ENCODE measurements around the gene FAM135A.

Gene FAM135A

GRCh38 chr6:70413114-70413991 lies at the start of gene FAM135A:
Gene FAM135A, plus strand, starts transcription at chr6:70413508. Its CDS starts 14,835 bp downstream, at chr6:70428343.
- H3K9ac ChIP-seq (ENCODE audit: low read length in 5 of 5), result peak within 1 kb of the TSS; percentile 79 to 95 (median 83)
- peaks cover 0 to 7% (median under 1%) of the 10 kb centered on the region in 5 donors for H3K36me3 ChIP-seq (ENCODE audit: control insufficient read depth in 5 of 5, insufficient read depth in 5 of 5, low read length in 5 of 5)
- peak within 1 kb of the TSS; percentile 77 to 99 (median 99) for H3K4me3 ChIP-seq (ENCODE audit: low read depth in 1 of 5, low read length in 5 of 5)
- H3K27ac ChIP-seq (ENCODE audit: low read depth, low read length), result peak within 1 kb of the TSS; percentile 65
- H3K4me1 ChIP-seq (ENCODE audit: control insufficient read depth in 5 of 5, insufficient read depth in 5 of 5, low read length in 5 of 5), result peaks cover 0 to 20% (median 17%) of the 10 kb centered on the region in 5 donors
- H3K27me3 ChIP-seq (ENCODE audit: control insufficient read depth in 5 of 5, insufficient read depth in 4 of 5, low read length in 5 of 5), result no peaks in the 10 kb centered on the region
- H3K9me3 ChIP-seq (ENCODE audit: control insufficient read depth in 5 of 5, low read length in 5 of 5), result no peaks in the 10 kb centered on the region

- no peak overlapping the region for H3K4me3 ChIP-seq (ENCODE audit: low read depth in 1 of 5, low read length in 5 of 5)
- peaks cover 0 to 3% (median 0%) of the 10 kb centered on the region in 5 donors for H3K27me3 ChIP-seq (ENCODE audit: control insufficient read depth in 5 of 5, insufficient read depth in 4 of 5, low read length in 5 of 5)
Measured at GRCh38 chr6:70363741-70364493, 49.4 kb upstream of the FAM135A start.

GRCh38 chr6:70369332-70369950 lies 43.9 kb upstream of the FAM135A start:
- Histone ChIP-seq H3K4me3 (ENCODE audit: low read depth in 1 of 5, low read length in 5 of 5) (no peak overlapping the region), H3K36me3 (ENCODE audit: control insufficient read depth in 5 of 5, insufficient read depth in 5 of 5, low read length in 5 of 5) (no peaks in the 10 kb centered on the region)

More at GRCh38 chr6:70363741-70364493, 49.4 kb upstream of the FAM135A start:
- Histone ChIP-seq H3K27ac (ENCODE audit: low read depth, low read length) (no peak overlapping the region), H3K4me1 (ENCODE audit: control insufficient read depth in 5 of 5, insufficient read depth in 5 of 5, low read length in 5 of 5) (no peaks in the 10 kb centered on the region), H3K9ac (ENCODE audit: low read length in 5 of 5) (no peak overlapping the region), H3K36me3 (ENCODE audit: control insufficient read depth in 5 of 5, insufficient read depth in 5 of 5, low read length in 5 of 5) (no peaks in the 10 kb centered on the region), H3K9me3 (ENCODE audit: control insufficient read depth in 5 of 5, low read length in 5 of 5) (no peaks in the 10 kb centered on the region)

GRCh38 chr6:70370496-70370895 lies 42.8 kb upstream of the FAM135A start:
- Histone ChIP-seq H3K9ac (ENCODE audit: low read length in 5 of 5) (no peak overlapping the region), H3K4me1 (ENCODE audit: control insufficient read depth in 5 of 5, insufficient read depth in 5 of 5, low read length in 5 of 5) (no peaks in the 10 kb centered on the region), H3K9me3 (ENCODE audit: control insufficient read depth in 5 of 5, low read length in 5 of 5) (no peaks in the 10 kb centered on the region), H3K27ac (ENCODE audit: low read depth, low read length) (no peak overlapping the region), H3K36me3 (ENCODE audit: control insufficient read depth in 5 of 5, insufficient read depth in 5 of 5, low read length in 5 of 5) (no peaks in the 10 kb centered on the region), H3K4me3 (ENCODE audit: low read depth in 1 of 5, low read length in 5 of 5) (no peak overlapping the region), H3K27me3 (ENCODE audit: control insufficient read depth in 5 of 5, insufficient read depth in 4 of 5, low read length in 5 of 5) (peaks cover 0 to 2% (median 0%) of the 10 kb centered on the region in 5 donors)

More at GRCh38 chr6:70369332-70369950, 43.9 kb upstream of the FAM135A start:
- Histone ChIP-seq H3K9me3 (ENCODE audit: control insufficient read depth in 5 of 5, low read length in 5 of 5) (no peaks in the 10 kb centered on the region), H3K27me3 (ENCODE audit: control insufficient read depth in 5 of 5, insufficient read depth in 4 of 5, low read length in 5 of 5) (peaks cover 0 to 5% (median 0%) of the 10 kb centered on the region in 5 donors), H3K9ac (ENCODE audit: low read length in 5 of 5) (no peak overlapping the region), H3K27ac (ENCODE audit: low read depth, low read length) (no peak overlapping the region), H3K4me1 (ENCODE audit: control insufficient read depth in 5 of 5, insufficient read depth in 5 of 5, low read length in 5 of 5) (no peaks in the 10 kb centered on the region)

GRCh38 chr6:70371454-70372105 lies 41.7 kb upstream of the FAM135A start:
- Histone ChIP-seq H3K9ac (ENCODE audit: low read length in 5 of 5) (no peak overlapping the region), H3K4me3 (ENCODE audit: low read depth in 1 of 5, low read length in 5 of 5) (no peak overlapping the region), H3K27ac (ENCODE audit: low read depth, low read length) (no peak overlapping the region), H3K9me3 (ENCODE audit: control insufficient read depth in 5 of 5, low read length in 5 of 5) (no peaks in the 10 kb centered on the region), H3K27me3 (ENCODE audit: control insufficient read depth in 5 of 5, insufficient read depth in 4 of 5, low read length in 5 of 5) (peaks cover 0 to 2% (median 0%) of the 10 kb centered on the region in 5 donors), H3K4me1 (ENCODE audit: control insufficient read depth in 5 of 5, insufficient read depth in 5 of 5, low read length in 5 of 5) (no peaks in the 10 kb centered on the region), H3K36me3 (ENCODE audit: control insufficient read depth in 5 of 5, insufficient read depth in 5 of 5, low read length in 5 of 5) (no peaks in the 10 kb centered on the region)

- H3K9me3 ChIP-seq (ENCODE audit: control insufficient read depth in 5 of 5, low read length in 5 of 5), result no peaks in the 10 kb centered on the region
- no peak overlapping the region for H3K27ac ChIP-seq (ENCODE audit: low read depth, low read length)
- no peak overlapping the region for H3K9ac ChIP-seq (ENCODE audit: low read length in 5 of 5)
- no peak overlapping the region for H3K4me3 ChIP-seq (ENCODE audit: low read depth in 1 of 5, low read length in 5 of 5)
- no peaks in the 10 kb centered on the region for H3K36me3 ChIP-seq (ENCODE audit: control insufficient read depth in 5 of 5, insufficient read depth in 5 of 5, low read length in 5 of 5)
- no peaks in the 10 kb centered on the region for H3K4me1 ChIP-seq (ENCODE audit: control insufficient read depth in 5 of 5, insufficient read depth in 5 of 5, low read length in 5 of 5)
- peaks cover 0 to 2% (median 0%) of the 10 kb centered on the region in 5 donors for H3K27me3 ChIP-seq (ENCODE audit: control insufficient read depth in 5 of 5, insufficient read depth in 4 of 5, low read length in 5 of 5)
Measured at GRCh38 chr6:70375166-70375565, 38.1 kb upstream of the FAM135A start.

GRCh38 chr6:70375882-70376281 lies 37.4 kb upstream of the FAM135A start:
- no peaks in the 10 kb centered on the region for H3K4me1 ChIP-seq (ENCODE audit: control insufficient read depth in 5 of 5, insufficient read depth in 5 of 5, low read length in 5 of 5)
- no peak overlapping the region for H3K4me3 ChIP-seq (ENCODE audit: low read depth in 1 of 5, low read length in 5 of 5)
- no peaks in the 10 kb centered on the region for H3K36me3 ChIP-seq (ENCODE audit: control insufficient read depth in 5 of 5, insufficient read depth in 5 of 5, low read length in 5 of 5)
- H3K27ac ChIP-seq (ENCODE audit: low read depth, low read length), result no peak overlapping the region
- peaks cover 0 to 2% (median 0%) of the 10 kb centered on the region in 5 donors for H3K27me3 ChIP-seq (ENCODE audit: control insufficient read depth in 5 of 5, insufficient read depth in 4 of 5, low read length in 5 of 5)
- no peaks in the 10 kb centered on the region for H3K9me3 ChIP-seq (ENCODE audit: control insufficient read depth in 5 of 5, low read length in 5 of 5)
- H3K9ac ChIP-seq (ENCODE audit: low read length in 5 of 5), result no peak overlapping the region

- Histone ChIP-seq H3K36me3 (ENCODE audit: control insufficient read depth in 5 of 5, insufficient read depth in 5 of 5, low read length in 5 of 5) (no peaks in the 10 kb centered on the region), H3K9me3 (ENCODE audit: control insufficient read depth in 5 of 5, low read length in 5 of 5) (no peaks in the 10 kb centered on the region), H3K9ac (ENCODE audit: low read length in 5 of 5) (no peak overlapping the region), H3K4me3 (ENCODE audit: low read depth in 1 of 5, low read length in 5 of 5) (no peak overlapping the region), H3K4me1 (ENCODE audit: control insufficient read depth in 5 of 5, insufficient read depth in 5 of 5, low read length in 5 of 5) (no peaks in the 10 kb centered on the region), H3K27me3 (ENCODE audit: control insufficient read depth in 5 of 5, insufficient read depth in 4 of 5, low read length in 5 of 5) (peaks cover 0 to 2% (median 0%) of the 10 kb centered on the region in 5 donors), H3K27ac (ENCODE audit: low read depth, low read length) (no peak overlapping the region)
Measured at GRCh38 chr6:70376628-70377027, 36.7 kb upstream of the FAM135A start.

GRCh38 chr6:70377372-70377771 lies 35.9 kb upstream of the FAM135A start:
- Histone ChIP-seq H3K9ac (ENCODE audit: low read length in 5 of 5) (no peak overlapping the region), H3K4me3 (ENCODE audit: low read depth in 1 of 5, low read length in 5 of 5) (no peak overlapping the region), H3K27me3 (ENCODE audit: control insufficient read depth in 5 of 5, insufficient read depth in 4 of 5, low read length in 5 of 5) (peaks cover 0 to 2% (median 0%) of the 10 kb centered on the region in 5 donors), H3K9me3 (ENCODE audit: control insufficient read depth in 5 of 5, low read length in 5 of 5) (no peaks in the 10 kb centered on the region), H3K36me3 (ENCODE audit: control insufficient read depth in 5 of 5, insufficient read depth in 5 of 5, low read length in 5 of 5) (no peaks in the 10 kb centered on the region), H3K4me1 (ENCODE audit: control insufficient read depth in 5 of 5, insufficient read depth in 5 of 5, low read length in 5 of 5) (no peaks in the 10 kb centered on the region), H3K27ac (ENCODE audit: low read depth, low read length) (no peak overlapping the region)
